Activated CD4-positive, alpha-beta T cell treated with anti-CD3 and anti-CD28 coated beads for 4 hours (primary cell): ENCODE measurements around the gene CLEC2B.
A peak's percentile ranks its signal among the peaks of the same experiment; 100 is the strongest.

ENCODE experiments used
- DNase-seq, 2 donors: peaks; one replicate each; pipeline ENCODE4 v3.0.0-alpha.2; 2020

Gene CLEC2B

GRCh38 chr12:9868311-9868801, 798 bp downstream of the CLEC2B start:
- DNase-seq: no peak

GRCh38 chr12:9867531-9867930, 1.6 kb downstream of the CLEC2B start:
- no peak for DNase-seq

GRCh38 chr12:9866860-9867269, 2.3 kb downstream of the CLEC2B start:
- DNase-seq: no peak

GRCh38 chr12:9864913-9865675, 4.1 kb downstream of the CLEC2B start:
- DNase-seq: no peak

DNA sequence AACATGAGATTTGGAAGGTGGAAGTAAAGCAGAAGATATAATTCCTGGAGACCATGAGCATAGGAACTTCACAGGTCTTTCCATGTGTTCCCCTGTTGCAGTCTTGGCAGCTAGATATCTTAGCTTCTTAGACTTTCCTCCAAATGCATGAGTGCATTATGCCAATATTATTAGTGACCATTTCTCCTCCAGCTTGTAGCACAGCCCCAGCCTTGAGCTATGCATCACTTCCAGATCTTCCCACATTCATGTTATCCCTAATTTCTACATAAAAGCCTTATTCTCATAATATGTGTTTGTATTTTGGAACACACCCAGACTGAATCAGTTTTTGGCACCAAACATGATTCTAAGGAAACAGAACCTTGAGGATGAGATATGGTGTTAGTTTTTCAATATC, 11.0 kb downstream of the CLEC2B start:
- DNase-seq: no peak

DNA sequence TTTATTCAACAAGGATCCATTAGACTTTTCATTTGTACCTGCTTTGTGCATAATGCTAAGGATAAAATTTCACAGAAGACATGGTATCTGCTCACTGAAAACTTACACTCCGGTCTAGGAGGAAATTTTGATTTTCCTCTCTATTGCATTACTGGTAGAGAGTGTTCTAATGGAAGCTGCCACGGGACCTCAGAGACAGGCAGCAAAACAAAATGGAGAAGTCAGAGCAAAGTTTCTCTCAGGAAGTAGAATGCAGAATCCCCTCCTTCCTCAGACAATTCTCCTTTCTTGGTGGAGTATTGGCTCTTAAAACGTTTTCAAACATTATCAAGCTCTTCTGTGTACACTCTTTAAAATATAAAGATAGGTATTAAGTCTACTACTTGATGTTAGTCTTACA, 12.3 kb downstream of the CLEC2B start:
- DNase-seq: no peak

GRCh38 chr12:9856151-9856550, 13.0 kb downstream of the CLEC2B start:
- no peak for DNase-seq

- DNase-seq: no peak
Observed at GRCh38 chr12:9851927-9852326, 17.2 kb downstream of the CLEC2B start.

GRCh38 chr12:9851050-9851449, 18.1 kb downstream of the CLEC2B start:
- no peak for DNase-seq

DNA sequence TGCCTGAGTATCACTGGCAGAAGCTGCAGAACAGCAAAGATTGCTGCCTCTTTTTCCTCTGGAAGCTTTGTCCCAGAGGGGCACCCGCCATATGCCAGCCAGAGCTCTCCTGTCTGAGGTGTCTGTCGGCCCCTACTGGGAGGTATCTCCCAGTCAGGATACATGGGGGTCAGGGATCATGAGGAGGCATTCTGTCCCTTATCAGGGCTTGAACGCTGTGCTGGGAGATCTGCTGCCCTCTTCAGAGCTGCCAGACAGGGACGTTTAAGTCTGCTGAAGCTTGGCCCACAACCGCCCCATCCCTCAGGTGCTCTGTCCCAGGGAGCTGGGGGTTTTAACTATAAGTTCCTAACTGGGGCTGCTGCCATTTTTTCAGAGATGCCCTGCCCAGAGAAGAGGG, 20.3 kb downstream of the CLEC2B start:
- DNase-seq: no peak

DNA sequence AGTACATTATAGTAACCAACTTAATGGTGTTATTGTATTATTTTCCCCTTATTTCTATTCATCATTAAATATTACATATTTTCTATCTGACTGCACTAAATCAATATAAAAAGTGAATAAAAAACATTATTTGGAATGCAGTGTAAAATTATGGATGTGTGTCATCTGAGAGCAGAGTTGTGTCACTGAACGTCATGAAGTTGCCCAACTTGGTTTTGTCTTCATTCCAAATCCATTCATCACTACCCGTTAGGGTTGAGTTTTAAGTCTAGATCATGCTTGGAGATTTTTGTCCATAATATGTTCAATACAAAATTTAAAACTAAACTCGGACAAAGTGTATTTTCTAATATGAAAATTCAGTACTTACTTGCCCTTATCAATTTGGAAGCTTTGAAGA, 25.7 kb downstream of the CLEC2B start:
- DNase-seq: no peak

- no peak for DNase-seq
Observed at GRCh38 chr12:9831720-9832119, 37.4 kb downstream of the CLEC2B start.

GRCh38 chr12:9829982-9830381, 39.2 kb downstream of the CLEC2B start:
- DNase-seq: no peak

GRCh38 chr12:9829483-9829882, 39.7 kb downstream of the CLEC2B start:
- DNase-seq: no peak

DNA sequence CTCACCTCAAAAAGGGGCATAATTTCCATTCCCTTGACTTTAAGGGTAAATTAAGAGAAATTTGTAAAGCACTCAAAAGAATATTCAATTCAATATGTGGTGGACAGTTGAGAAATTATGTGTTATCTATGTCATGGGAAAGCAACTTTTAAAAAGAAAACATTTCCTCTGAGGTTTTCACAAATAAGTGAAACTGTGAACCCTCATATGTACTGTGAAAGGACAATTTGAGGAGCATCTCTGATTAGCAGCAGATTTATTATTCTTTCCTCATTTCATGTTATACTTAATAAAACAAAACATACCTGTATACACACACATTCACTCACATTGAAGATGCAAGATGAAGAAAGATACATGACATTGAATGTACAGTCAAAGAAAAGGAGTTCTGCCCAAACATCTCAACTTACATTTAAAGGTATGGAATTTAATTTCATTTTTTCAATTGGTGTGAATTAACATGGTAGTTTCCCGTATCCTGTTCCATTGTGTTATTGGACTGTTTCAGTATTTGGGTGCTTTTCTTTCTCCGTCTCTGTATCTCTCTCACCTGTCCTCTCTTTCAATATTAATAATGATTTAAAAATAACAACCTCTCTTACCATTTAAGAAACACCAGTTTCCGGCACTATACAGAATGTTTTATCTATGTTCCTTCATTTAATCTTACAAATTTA, 41.8 kb downstream of the CLEC2B start, which contains the start of gene KLRF1:
TSS of gene KLRF1 (plus strand) at position 273 of the 680 bp plus-strand sequence. CDS start at position 337, 64 bp downstream.
- DNase-seq: no peak

- no peak for DNase-seq
Observed at GRCh38 chr12:9820281-9820930, 48.7 kb downstream of the CLEC2B start.

DNA sequence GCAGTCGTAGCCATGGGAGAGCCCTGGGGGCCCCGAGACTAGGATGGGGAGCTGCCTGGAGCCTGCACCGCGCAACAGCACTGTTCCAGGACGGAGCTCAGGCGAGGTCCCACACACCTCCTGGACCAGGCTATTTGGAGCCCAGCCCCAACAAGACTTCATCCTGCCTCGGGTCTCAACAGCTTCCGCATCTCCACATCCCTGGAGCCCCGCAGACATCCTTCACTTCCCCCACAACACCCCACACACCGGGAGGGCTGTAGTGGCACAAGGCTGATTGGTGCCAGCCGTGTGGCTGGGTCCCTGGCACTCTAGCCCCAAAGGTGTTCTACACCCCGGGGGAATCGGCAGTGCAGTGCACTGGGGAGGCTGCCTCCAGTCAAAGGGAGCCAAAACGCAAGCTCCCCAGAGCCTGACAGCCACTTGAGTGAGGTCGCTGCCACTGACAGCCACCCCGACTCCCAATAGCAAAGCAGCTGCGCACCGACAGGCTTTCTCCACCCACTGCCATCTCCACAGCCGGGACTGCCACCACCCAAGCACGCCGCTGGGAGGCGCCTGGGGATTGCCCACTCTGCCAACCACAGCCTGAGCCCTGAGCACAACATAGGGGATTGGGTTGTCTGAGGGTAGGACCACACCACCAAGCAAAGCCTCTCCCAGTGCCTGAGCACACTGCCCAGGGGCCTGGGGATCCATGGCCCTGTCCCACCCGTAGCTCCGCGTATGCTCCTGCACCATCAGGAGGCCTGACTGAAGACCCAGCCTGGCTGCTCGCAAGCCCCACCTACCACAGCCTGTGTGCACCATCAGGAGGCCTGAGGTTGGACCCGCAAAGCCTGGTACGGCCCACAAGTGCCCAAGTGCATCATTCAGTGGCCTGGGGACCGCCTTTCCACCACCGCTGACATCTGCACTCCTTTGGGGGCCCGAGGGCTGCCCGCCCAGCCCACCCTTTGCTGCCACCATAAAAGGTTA, 55.0 kb downstream of the CLEC2B start:
- DNase-seq: peak; percentile 88 to 94

DNA sequence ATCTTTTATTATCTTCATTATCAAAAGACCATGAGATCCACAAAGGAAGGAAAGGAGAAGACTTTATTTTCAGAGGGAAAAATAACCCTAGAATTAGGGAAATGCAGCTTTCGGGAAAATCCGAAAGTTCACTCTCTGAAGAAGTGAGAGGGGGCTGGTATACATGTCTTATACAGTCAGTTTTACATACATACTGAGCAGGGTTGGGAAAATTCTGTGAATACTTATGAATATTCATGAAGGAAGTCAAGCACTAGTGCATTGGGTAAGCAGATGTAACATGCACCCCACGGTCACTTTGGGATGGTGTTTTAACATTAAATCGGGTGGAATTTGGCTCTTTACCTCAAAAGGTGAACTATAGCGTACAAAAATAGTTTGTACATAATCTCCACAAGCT, 57.5 kb downstream of the CLEC2B start:
- no peak for DNase-seq

GRCh38 chr12:9810671-9811070, 58.5 kb downstream of the CLEC2B start:
- DNase-seq: no peak

DNA sequence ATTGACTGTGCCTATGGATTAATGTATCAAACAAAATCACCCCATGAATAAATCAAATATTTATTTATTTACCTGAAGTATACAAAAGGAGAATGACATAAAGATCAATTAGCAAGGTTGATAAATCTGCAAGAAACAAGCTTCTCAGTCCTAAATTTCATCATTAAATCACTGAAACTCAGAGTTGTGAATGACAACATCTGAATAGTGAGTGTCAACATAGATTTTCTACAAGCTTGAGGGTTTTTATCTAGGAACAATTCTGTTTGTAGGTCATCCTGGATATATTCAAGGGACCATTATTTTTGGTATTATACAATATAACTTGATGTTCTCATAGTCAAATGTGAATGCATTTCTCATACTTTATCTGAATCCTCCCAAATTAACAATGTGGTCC, 59.3 kb downstream of the CLEC2B start:
- DNase-seq: no peak

GRCh38 chr12:9809338-9809737, 59.8 kb downstream of the CLEC2B start:
- no peak for DNase-seq

DNA sequence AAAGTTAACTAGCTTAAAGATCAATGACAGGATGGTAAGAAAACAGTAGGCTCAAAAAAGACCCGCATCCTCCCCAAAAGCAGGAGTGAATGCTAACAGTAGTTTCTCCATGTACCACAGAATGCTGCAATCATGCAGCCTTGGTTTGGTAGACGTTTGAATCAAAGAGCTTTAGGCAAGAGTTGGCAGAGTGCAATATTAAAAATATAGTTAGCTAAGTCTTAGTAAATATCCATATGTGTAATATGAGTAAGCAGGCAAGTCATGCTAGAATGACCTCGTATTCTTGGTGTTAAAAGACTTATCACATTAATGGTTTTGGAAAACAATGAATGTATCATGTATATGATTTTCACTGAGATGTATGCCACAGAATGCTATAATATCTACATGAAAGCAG, 60.6 kb downstream of the CLEC2B start:
- DNase-seq: no peak

- DNase-seq: no peak
Observed at GRCh38 chr12:9806714-9807113, 62.4 kb downstream of the CLEC2B start.
